ENCODE data around the gene SH3BP5. TPM values are rescaled to one million over a fixed set of nuclear protein-coding genes. Genes with fewer than 3 reads are reported as not detected.
A peak's percentile ranks its signal among the peaks of the same experiment; 100 is the strongest.

The SH3BP5 gene
- total and polyA plus RNA-seq, 8 donors, result 2.8 to 9.8 (median 6.2) TPM

DNA sequence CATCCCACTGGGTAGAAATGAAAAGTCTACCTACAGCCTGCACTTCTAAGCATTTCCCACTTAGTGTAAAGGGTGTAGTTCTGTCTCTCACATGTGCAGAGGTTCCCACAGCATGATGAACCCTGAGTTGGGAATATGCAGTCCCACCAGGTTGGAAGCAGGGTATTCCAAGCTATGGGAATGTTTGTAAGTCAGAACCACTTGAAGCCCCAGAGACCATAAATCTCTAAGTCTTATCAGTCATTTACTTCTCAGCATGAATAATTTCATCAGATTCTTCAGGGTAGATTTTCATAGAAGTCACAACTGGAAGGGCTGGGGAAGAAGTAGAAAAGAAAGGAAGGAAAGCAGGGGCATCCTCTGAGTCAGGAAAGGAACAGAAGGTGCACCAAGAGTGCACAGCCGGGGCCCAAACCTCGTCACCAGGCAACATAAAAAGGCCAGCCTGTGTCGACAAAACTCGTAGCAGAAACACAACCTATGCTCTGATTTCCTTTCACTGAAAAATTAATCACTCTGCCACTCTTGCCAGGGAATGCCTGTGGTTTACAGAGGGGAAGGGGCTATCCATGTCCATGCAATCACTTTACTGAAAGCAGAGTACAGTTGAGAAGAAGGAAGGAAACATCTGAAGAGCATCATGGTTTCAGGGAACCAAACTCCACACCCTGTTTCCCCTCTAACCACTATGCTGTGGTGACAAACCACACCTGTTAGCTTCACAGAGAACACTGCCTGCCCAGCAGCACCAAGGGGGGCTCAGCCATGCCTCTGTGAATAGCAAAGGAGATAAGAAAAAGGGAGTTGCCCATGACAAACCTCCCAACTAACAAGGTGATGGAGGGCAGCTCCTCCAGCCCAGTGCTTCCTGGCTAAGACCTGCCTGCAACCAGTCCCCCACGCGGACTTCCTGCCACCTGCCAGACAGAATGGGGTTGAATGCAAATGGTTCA lies 40.5 kb downstream of the SH3BP5 start:
- Histone ChIP-seq H3K36me3 (no peaks in the 10 kb centered on the region), H3K4me1 (peaks cover 0 to 4% (median 0%) of the 10 kb centered on the region in 3 donors), H3K4me3 (no peak overlapping the region), H3K9me3 (no peaks in the 10 kb centered on the region), H3K27ac (no peak overlapping the region), H3K27me3 (no peaks in the 10 kb centered on the region)
- FAIRE-seq (no peak), DNase-seq (no peak), ATAC-seq (peak in 2 of 4 donors; percentile 7 to 8)
- TF ChIP-seq, protein P1, sequence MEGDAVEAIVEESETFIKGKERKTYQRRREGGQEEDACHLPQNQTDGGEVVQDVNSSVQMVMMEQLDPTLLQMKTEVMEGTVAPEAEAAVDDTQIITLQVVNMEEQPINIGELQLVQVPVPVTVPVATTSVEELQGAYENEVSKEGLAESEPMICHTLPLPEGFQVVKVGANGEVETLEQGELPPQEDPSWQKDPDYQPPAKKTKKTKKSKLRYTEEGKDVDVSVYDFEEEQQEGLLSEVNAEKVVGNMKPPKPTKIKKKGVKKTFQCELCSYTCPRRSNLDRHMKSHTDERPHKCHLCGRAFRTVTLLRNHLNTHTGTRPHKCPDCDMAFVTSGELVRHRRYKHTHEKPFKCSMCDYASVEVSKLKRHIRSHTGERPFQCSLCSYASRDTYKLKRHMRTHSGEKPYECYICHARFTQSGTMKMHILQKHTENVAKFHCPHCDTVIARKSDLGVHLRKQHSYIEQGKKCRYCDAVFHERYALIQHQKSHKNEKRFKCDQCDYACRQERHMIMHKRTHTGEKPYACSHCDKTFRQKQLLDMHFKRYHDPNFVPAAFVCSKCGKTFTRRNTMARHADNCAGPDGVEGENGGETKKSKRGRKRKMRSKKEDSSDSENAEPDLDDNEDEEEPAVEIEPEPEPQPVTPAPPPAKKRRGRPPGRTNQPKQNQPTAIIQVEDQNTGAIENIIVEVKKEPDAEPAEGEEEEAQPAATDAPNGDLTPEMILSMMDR (IDR thresholded peaks at IDR 0.05), result no peak
- WGBS, 2 donors, result 73 to 80% methylated on average over 6 of the region's 6 CpGs
- intact Hi-C loops (cut with DNase I), result no loop called here

DNA sequence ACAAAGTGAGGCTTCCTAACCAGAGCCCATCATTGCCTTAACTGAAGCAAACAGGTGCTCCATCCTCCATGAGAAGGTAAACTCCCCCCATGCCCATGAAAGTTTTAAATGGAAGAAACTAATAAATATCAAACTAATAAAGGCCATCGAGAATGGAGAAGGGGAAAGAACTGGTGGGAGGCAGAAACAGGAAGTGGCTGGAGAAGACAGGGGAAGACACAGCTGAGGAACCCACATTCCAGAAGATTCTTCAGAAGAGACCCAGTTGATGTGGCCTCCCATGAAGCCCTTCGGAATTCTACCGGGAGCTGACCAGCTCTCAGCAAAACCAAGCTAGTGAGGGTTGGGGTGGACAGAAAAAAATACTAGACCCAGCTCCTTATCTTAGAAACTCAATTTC lies 41.6 kb downstream of the SH3BP5 start:
- H3K4me3 ChIP-seq, result no peak overlapping the region
- TF ChIP-seq, protein P1 (IDR thresholded peaks at IDR 0.05), result no peak
- H3K9me3 ChIP-seq, result no peaks in the 10 kb centered on the region
- no peak overlapping the region for H3K27ac ChIP-seq
- FAIRE-seq (no peak), DNase-seq (no peak), ATAC-seq (no peak)
- H3K36me3 ChIP-seq, result no peaks in the 10 kb centered on the region
- H3K4me1 ChIP-seq, result peaks cover 0 to 4% (median 0%) of the 10 kb centered on the region in 3 donors
- no peaks in the 10 kb centered on the region for H3K27me3 ChIP-seq
- intact Hi-C loops (cut with DNase I), result no loop called here
- WGBS, 2 donors, result 87% methylated on average over 3 of the region's 3 CpGs

- Histone ChIP-seq H3K36me3 (no peaks in the 10 kb centered on the region), H3K27me3 (no peaks in the 10 kb centered on the region), H3K4me3 (no peak overlapping the region), H3K4me1 (peaks cover 0 to 4% (median 0%) of the 10 kb centered on the region in 3 donors), H3K27ac (no peak overlapping the region), H3K9me3 (no peaks in the 10 kb centered on the region)
- ATAC-seq (no peak), FAIRE-seq (no peak), DNase-seq (no peak)
- TF ChIP-seq, protein P1 (IDR thresholded peaks at IDR 0.05), result no peak
- WGBS, 2 donors, result 81 to 98% methylated on average over 1 of the region's 1 CpG
- intact Hi-C loops (cut with DNase I), result no loop called here
Measured at GRCh38 chr3:15289661-15290060, 42.7 kb downstream of the SH3BP5 start.

DNA sequence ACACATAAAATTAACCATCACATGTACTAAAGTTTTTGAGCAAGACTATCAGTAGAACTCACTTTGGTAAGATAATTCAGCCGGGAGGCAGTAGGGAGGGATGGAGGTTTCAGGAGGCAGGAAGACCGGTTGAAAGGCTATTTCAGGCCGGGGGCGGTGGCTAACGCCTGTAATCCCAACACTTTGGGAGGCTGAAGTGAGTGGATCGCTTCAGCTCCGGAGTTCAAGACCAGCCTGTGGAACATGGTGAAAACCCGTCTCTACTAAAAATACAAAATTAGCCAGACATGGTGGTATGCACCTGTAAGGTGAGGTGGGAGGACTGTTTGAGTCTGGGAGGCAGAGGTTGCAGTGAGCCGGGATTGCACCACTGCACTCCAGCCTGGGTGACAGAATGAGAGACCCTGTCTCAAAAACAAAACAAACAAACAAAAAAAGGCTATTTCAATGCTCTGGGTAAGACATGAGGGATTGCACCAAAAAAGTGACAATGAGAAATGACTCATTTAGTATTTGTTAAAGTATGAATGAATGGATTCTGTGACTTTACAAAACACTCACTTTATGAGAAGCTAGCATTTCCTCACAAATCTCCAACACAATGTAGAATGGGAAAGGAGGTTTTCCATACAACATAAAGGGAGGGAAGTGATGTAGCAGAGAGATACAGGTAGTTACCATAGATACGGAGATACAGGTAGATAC lies 43.9 kb downstream of the SH3BP5 start:
- Histone ChIP-seq H3K27me3 (no peaks in the 10 kb centered on the region), H3K27ac (no peak overlapping the region), H3K9me3 (no peaks in the 10 kb centered on the region), H3K36me3 (no peaks in the 10 kb centered on the region), H3K4me1 (peaks cover 0 to 4% (median 0%) of the 10 kb centered on the region in 3 donors), H3K4me3 (no peak overlapping the region)
- no peak for FAIRE-seq
- WGBS, 2 donors, result 91 to 98% methylated on average over 10 of the region's 10 CpGs
- TF ChIP-seq, protein P1 (IDR thresholded peaks at IDR 0.05), result no peak
- no peak for ATAC-seq
- DNase-seq, result no peak
- intact Hi-C loops (cut with DNase I), result no loop called here

Measured in pancreas (tissue), 10 donors.